SK-N-SH (cell line): ENCODE measurements around the gene AKAP11. TPM values are rescaled to one million over a fixed set of nuclear protein-coding genes. Genes with fewer than 3 reads are reported as not detected.

ENCODE experiments used
- CTCF ChIA-PET: fragments of 300-600, 350-600 bp; formaldehyde crosslinking; extraction: SDS; loops from one replicate; lab custom pipeline; 2021; lab: Yijun Ruan, JAX
- POLR2A ChIA-PET: fragments of 350-600 bp; sonication (Branson Sonifier 250); formaldehyde crosslinking; extraction: SDS; loops from one replicate; lab custom pipeline; 2020; ENCODE audit warnings: antibody characterized with exemption, inconsistent platforms; lab: Yijun Ruan, JAX
- DNase-seq: peaks from one replicate; pipeline ENCODE4 v3.0.0; 2012
- H2AFZ ChIP-seq: fragments of 200-600 bp; sonication (generic); 2 replicates; pipeline ENCODE4 v1.8.1; 2016; ENCODE audit warnings: antibody characterized with exemption, mild to moderate bottlenecking, low read depth
- H3F3A ChIP-seq: fragments of 200-600 bp; sonication (generic); replicated peaks from 2 replicates; pipeline ENCODE3; 2016; ENCODE audit warnings: antibody characterized with exemption, mild to moderate bottlenecking; ENCODE audit not compliant: insufficient read depth
- H3K27ac ChIP-seq, 2 experiments: fragments of 200-500 bp in 1 of 2; fragments of 200-600 bp in 1 of 2; sonication (Bioruptor generic) in 1 of 2; sonication (generic), shearing (Covaris generic) in 1 of 2; 2 replicates each; pipeline versions ENCODE4 v1.5.1 to v1.6.1; 2014 to 2016; ENCODE audit warnings: low read depth in 2 of 2, inconsistent platforms in 1 of 2, low read length in 1 of 2, mild to moderate bottlenecking in 1 of 2, mixed read lengths in 1 of 2
- H3K27me3 ChIP-seq: fragments of 200-600 bp; sonication (generic), shearing (Covaris generic); 2 replicates; pipeline ENCODE4 v1.6.1; 2016; ENCODE audit warnings: mixed run types; ENCODE audit not compliant: insufficient read depth
- H3K36me3 ChIP-seq, 2 experiments: fragments of 200-500 bp in 1 of 2; fragments of 200-600 bp in 1 of 2; sonication (Bioruptor generic) in 1 of 2; sonication (generic) in 1 of 2; replicated peaks in 1 of 2; 2 replicates each; pipeline versions ENCODE3 to v1.5.1; 2014 to 2016; ENCODE audit warnings: low read length in 1 of 2, mild to moderate bottlenecking in 1 of 2; ENCODE audit not compliant: insufficient read depth in 2 of 2, control insufficient read depth in 1 of 2
- H3K4me1 ChIP-seq, 2 experiments: fragments of 200-500 bp in 1 of 2; fragments of 200-600 bp in 1 of 2; sonication (Bioruptor generic) in 1 of 2; sonication (generic), shearing (Covaris generic) in 1 of 2; 2 replicates each; pipeline versions ENCODE4 v1.5.1 to v1.6.1; 2014 to 2016; ENCODE audit warnings: low read depth in 1 of 2, low read length in 1 of 2, mixed run types in 1 of 2; ENCODE audit not compliant: insufficient read depth in 2 of 2, control insufficient read depth in 1 of 2
- H3K4me2 ChIP-seq: fragments of 200-600 bp; sonication (generic), shearing (Covaris generic); 2 replicates; pipeline ENCODE4 v1.6.1; 2017; ENCODE audit warnings: mixed run types
- H3K4me3 ChIP-seq, 2 experiments: fragments of 200-500 bp in 1 of 2; fragments of 200-600 bp in 1 of 2; sonication (Bioruptor generic) in 1 of 2; sonication (generic), shearing (Covaris generic) in 1 of 2; 2 replicates each; pipeline versions ENCODE4 v1.5.1 to v1.8.1; 2014 to 2016; ENCODE audit warnings: low read depth in 2 of 2, inconsistent platforms in 1 of 2, low read length in 1 of 2, mild to moderate bottlenecking in 1 of 2, mixed read lengths in 1 of 2, moderate library complexity in 1 of 2
- H3K79me2 ChIP-seq: fragments of 200-600 bp; sonication (generic); 2 replicates; pipeline ENCODE4 v1.8.1; 2017; ENCODE audit warnings: mild to moderate bottlenecking; ENCODE audit not compliant: insufficient read depth
- H3K9ac ChIP-seq: fragments of 200-600 bp; sonication (generic); 2 replicates; pipeline ENCODE4 v1.6.1; 2017; ENCODE audit warnings: mixed run types
- H3K9me2 ChIP-seq: fragments of 200-600 bp; sonication (generic); 2 replicates; pipeline ENCODE4 v1.6.1; 2017; ENCODE audit warnings: mixed run types
- H3K9me3 ChIP-seq: fragments of 200-600 bp; sonication (generic); 2 replicates; pipeline ENCODE4 v1.6.1; 2017; ENCODE audit warnings: mixed run types, mild to moderate bottlenecking, moderate library complexity
- H4K20me1 ChIP-seq: fragments of 200-600 bp; sonication (generic); 2 replicates; pipeline ENCODE4 v1.6.1; 2017; ENCODE audit warnings: mild to moderate bottlenecking, mixed run types; ENCODE audit not compliant: insufficient read depth
- CHD2 ChIP-seq: fragments of 150-350 bp; IDR thresholded peaks from 2 replicates; pipeline ENCODE4 v1.6.1; 2018; ENCODE audit warnings: low read length; ENCODE audit not compliant: partially characterized antibody
- EP300 ChIP-seq, 2 experiments: IDR thresholded peaks; 2 replicates each; pipeline versions ENCODE4 v1.4.0 to v1.6.1; 2012; ENCODE audit warnings: borderline replicate concordance in 1 of 2, low read depth in 1 of 2, low read length in 1 of 2
- EZH2phosphoT487 ChIP-seq: fragments of 200-600 bp; sonication (generic); IDR thresholded peaks from 2 replicates; pipeline ENCODE4 v1.6.1; 2017; ENCODE audit warnings: low read depth, mixed run types, mild to moderate bottlenecking, antibody characterized with exemption, moderate library complexity, borderline replicate concordance
- FOXJ3 ChIP-seq: sonication (generic); formaldehyde crosslinking; IDR thresholded peaks from 2 replicates; pipeline ENCODE4 v1.5.1; 2020; ENCODE audit warnings: mild to moderate bottlenecking, missing genetic modification reagents
- GATA2 ChIP-seq: sonication (generic); formaldehyde crosslinking; IDR thresholded peaks from 2 replicates; pipeline ENCODE4 v1.5.0; 2020; ENCODE audit warnings: mild to moderate bottlenecking, missing genetic modification reagents
- JUND ChIP-seq: IDR thresholded peaks from 2 replicates; pipeline ENCODE4 v1.4.0; 2012
- MAX ChIP-seq: IDR thresholded peaks from 2 replicates; pipeline ENCODE4 v1.4.0; 2012; ENCODE audit warnings: low read depth
- MEF2A ChIP-seq: IDR thresholded peaks from 2 replicates; pipeline ENCODE4 v1.4.0; 2012; ENCODE audit warnings: low read depth, borderline replicate concordance
- MXI1 ChIP-seq: IDR thresholded peaks from 2 replicates; pipeline ENCODE4 v1.6.1; 2012; ENCODE audit warnings: mild to moderate bottlenecking, low read depth, low read length, improper control_type of control experiment
- PBX3 ChIP-seq: IDR thresholded peaks from 2 replicates; pipeline ENCODE4; 2012
- RCOR1 ChIP-seq: fragments of 150-350 bp; IDR thresholded peaks from 2 replicates; pipeline ENCODE4 v1.6.1; 2017; ENCODE audit warnings: antibody characterized with exemption, low read length
- TEAD4 ChIP-seq: IDR thresholded peaks from 2 replicates; pipeline ENCODE4 v1.4.0; 2012; ENCODE audit warnings: mild to moderate bottlenecking, borderline replicate concordance; ENCODE audit not compliant: insufficient read depth
- USF2 ChIP-seq: fragments of 150-350 bp; IDR thresholded peaks from 2 replicates; pipeline ENCODE4 v1.6.1; 2017; ENCODE audit warnings: antibody characterized with exemption, low read length, low read depth, borderline replicate concordance
- YY1 ChIP-seq: IDR thresholded peaks from 2 replicates; pipeline ENCODE4 v1.4.0; 2012; ENCODE audit warnings: low read depth, mild to moderate bottlenecking
- ZBTB33 ChIP-seq: IDR thresholded peaks from 2 replicates; pipeline ENCODE4 v1.4.0; 2012; ENCODE audit warnings: low read depth, borderline replicate concordance
- WGBS: methylation state at CpG from one replicate; pipeline ENCODE4 v1.1.6; 2017; ENCODE audit warnings: low lambda C conversion rate; 5-methylcytosine and 5-hydroxymethylcytosine counted together
- polyA plus RNA-seq, 3 experiments: library from polyadenylated mRNA; depleted of rRNA; stranded (reverse); fragments of >200 nt; gene quantifications; 2 replicates each; pipeline ENCODE4 v1.2.3, GENCODE V29; 2012

AKAP11 gene
- polyA plus RNA-seq, 1 of the 3 experiments (the other 2 are of a cell fraction): 5.6 TPM

- peak overlapping the region; percentile 30; the same call in 1 of the 2 replicates for H3K4me2 ChIP-seq
- H3K9me2 ChIP-seq: no peaks in the 10 kb centered on the region
- peaks cover 5% of the 10 kb centered on the region for H3F3A ChIP-seq
- no peaks in the 10 kb centered on the region for H3K27me3 ChIP-seq
- ChIA-PET CTCF (interaction anchor here (1.0 kb wide), 1 partner anchor 10 kb away, joined by 4 read pairs; no protein-coding TSS in a partner anchor), POLR2A (no interaction called here)
- 61% methylated on average over 4 of the region's 4 CpGs for WGBS
- DNase-seq: no peak
- peak overlapping the region; percentile 14; the same call in 1 of the 2 replicates for H2AFZ ChIP-seq
- H3K36me3 ChIP-seq: no peaks in the 10 kb centered on the region
- peak overlapping the region in 1 of 2 experiments; percentile 42; a peak in 1 of 4 replicates for H3K27ac ChIP-seq
- TF ChIP-seq FOXJ3 (CRISPR knock-in tag) (no peak), JUND (no peak), MAX (no peak), RCOR1 (no peak), CHD2 (no peak), MEF2A (no peak), MXI1 (no peak), ZBTB33 (no peak), EZH2phosphoT487 (no peak), TEAD4 (no peak), GATA2 (CRISPR knock-in tag) (no peak), PBX3 (no peak), YY1 (no peak), EP300 (IDR thresholded peaks at IDR 0.05; ENCODE audit: borderline replicate concordance in 1 of 2, low read depth in 1 of 2, low read length in 1 of 2) (no peak), USF2 (no peak)
- peaks cover 0 to 14% of the 10 kb centered on the region in 2 experiments; a peak in 2 of 4 replicates for H3K4me1 ChIP-seq
- no peak overlapping the region for H3K4me3 ChIP-seq
- H3K79me2 ChIP-seq: no peaks in the 10 kb centered on the region
- H3K9ac ChIP-seq: no peak overlapping the region
- H3K9me3 ChIP-seq: no peaks in the 10 kb centered on the region
- H4K20me1 ChIP-seq: no peaks in the 10 kb centered on the region
Measured at GRCh38 chr13:42355092-42355485, 83.1 kb downstream of the AKAP11 start.
